Stimulated activated naive B cell treated with anti-CD40 and anti-IgM and Interleukin-4, amounts not matched to agents 10 μg/mL and 1 μg/mL and 100 μg/mL, for 72 hours (primary cell): ENCODE data around the gene UGT2B28.
"Not testable (repeated sequence)": the region's sequence is repeated elsewhere in the genome, so short reads cannot be mapped to it uniquely, and the experiment has no call there.

ENCODE experiments used
- ATAC-seq, 2 donors: fragments of 150-1000 bp; cut with Tn5 transposase; replicated peaks; 2 replicates each; pipeline ENCODE4 v1.10.0; 2021; ENCODE audit warnings: moderate library complexity in 1 of 2
- DNase-seq: peaks from one replicate; pipeline ENCODE4 v3.0.0; 2021
- H3K27ac Mint-ChIP-seq: one replicate; pipeline ENCODE4 v1.8.0; 2022; ENCODE audit warnings: mild to moderate bottlenecking, mixed read lengths
- H3K27me3 Mint-ChIP-seq, 2 donors: one replicate each; pipeline ENCODE4 v1.8.0; 2022; ENCODE audit warnings: mixed read lengths in 2 of 2
- H3K36me3 Mint-ChIP-seq, 2 donors: one replicate each; pipeline ENCODE4 v1.8.0; 2022; ENCODE audit warnings: mixed read lengths in 2 of 2, mild to moderate bottlenecking in 1 of 2
- H3K4me1 Mint-ChIP-seq, 2 donors: one replicate each; pipeline ENCODE4 v1.8.0; 2022; ENCODE audit warnings: mixed read lengths in 2 of 2, mild to moderate bottlenecking in 1 of 2
- H3K4me3 Mint-ChIP-seq, 2 donors: one replicate each; pipeline ENCODE4 v1.8.0; 2022; ENCODE audit warnings: mild to moderate bottlenecking in 2 of 2, mixed read lengths in 2 of 2, moderate library complexity in 1 of 2
- H3K9me3 Mint-ChIP-seq, 2 donors: one replicate each; pipeline ENCODE4 v1.8.0; 2022; ENCODE audit warnings: mixed read lengths in 2 of 2, mild to moderate bottlenecking in 1 of 2

Gene UGT2B28

DNA sequence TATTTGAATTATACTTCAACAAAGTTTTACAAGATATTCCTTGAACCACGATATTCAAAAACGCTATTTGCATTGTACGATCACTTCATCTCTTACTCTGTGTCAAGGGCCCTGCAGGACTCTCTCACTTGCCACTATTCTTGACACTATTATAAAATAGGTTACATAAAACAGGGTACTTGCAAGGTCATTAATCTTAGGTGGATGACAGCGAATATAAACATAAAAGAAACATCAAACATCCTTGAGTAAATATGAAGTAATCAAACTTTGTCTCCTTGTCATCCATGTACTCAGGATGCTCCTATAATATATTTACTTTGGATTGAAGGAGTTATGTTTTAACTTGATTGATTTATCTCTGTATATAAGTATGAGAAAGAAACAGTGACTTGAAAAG is at the start of gene UGT2B28:
Gene UGT2B28, plus strand, starts transcription at position 395 of the 400 bp plus-strand sequence. CDS start 26 bp downstream, outside the sequence.
- not testable (repeated sequence) for H3K4me1 Mint-ChIP-seq, DNase-seq, H3K36me3 Mint-ChIP-seq, H3K27me3 Mint-ChIP-seq, H3K27ac Mint-ChIP-seq, H3K4me3 Mint-ChIP-seq, H3K9me3 Mint-ChIP-seq, ATAC-seq

DNA sequence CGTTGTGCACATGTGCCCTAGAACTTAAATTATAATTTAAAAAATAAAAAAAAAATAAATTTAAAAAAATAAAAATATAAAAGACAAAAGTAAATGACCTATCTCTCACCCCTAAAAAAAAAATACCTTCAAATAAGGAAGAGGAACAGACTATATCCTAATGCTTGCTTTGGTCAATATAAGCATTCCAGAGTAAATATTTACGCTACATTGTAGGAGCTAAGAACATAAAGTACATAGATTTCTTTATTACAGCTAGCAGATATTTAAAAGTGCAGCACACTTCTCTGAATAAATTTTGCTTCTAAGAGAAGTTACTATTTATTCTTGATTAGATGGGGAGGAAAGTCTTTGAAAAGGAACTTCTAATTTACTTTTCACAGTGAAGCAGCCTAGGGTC is 41.2 kb upstream of the UGT2B28 start:
- H3K27ac Mint-ChIP-seq: no peak overlapping the region
- H3K36me3 Mint-ChIP-seq: no peaks in the 10 kb centered on the region

DNA sequence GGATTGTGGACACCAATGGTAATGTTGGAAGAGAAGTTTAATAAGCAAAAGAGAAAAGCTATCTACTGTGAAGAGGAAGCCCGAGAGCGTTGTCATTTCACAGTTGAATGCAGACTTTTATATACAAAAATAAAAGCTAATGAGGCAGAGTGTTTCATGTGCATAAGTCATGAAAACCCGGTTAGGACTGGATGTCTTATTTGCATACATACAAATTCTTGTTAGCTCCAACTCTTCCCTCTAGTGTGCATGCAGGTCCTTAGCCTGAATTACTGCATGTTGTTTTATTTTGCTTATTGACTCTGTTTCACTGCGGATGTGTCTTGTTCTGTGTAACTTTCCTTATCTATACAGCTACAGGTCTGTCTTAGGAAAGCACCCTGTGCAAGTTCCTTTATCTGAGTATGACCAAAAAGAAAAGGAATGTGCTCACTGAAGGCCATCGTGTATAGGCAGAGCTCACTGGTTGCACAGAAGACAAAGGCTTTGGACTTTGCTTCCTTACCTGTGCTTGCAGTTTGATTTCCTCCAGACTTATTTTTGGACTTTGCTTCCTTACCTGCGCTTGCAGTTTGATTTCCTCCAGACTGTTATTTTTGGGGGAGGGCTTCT is 40.6 kb upstream of the UGT2B28 start:
- Mint-ChIP-seq H3K27ac (no peak overlapping the region), H3K4me1 (no peaks in the 10 kb centered on the region), H3K4me3 (no peak overlapping the region), H3K36me3 (no peaks in the 10 kb centered on the region), H3K27me3 (no peaks in the 10 kb centered on the region), H3K9me3 (peaks cover 4 to 15% of the 10 kb centered on the region in 2 donors)
- no peak for ATAC-seq
- DNase-seq: no peak

More for the DNA sequence above, 41.2 kb upstream of the UGT2B28 start:
- H3K9me3 Mint-ChIP-seq: peaks cover 5 to 15% of the 10 kb centered on the region in 2 donors
- no peak overlapping the region for H3K4me3 Mint-ChIP-seq
- H3K27me3 Mint-ChIP-seq: no peaks in the 10 kb centered on the region
- DNase-seq (no peak), ATAC-seq (no peak)
- H3K4me1 Mint-ChIP-seq: no peaks in the 10 kb centered on the region

DNA sequence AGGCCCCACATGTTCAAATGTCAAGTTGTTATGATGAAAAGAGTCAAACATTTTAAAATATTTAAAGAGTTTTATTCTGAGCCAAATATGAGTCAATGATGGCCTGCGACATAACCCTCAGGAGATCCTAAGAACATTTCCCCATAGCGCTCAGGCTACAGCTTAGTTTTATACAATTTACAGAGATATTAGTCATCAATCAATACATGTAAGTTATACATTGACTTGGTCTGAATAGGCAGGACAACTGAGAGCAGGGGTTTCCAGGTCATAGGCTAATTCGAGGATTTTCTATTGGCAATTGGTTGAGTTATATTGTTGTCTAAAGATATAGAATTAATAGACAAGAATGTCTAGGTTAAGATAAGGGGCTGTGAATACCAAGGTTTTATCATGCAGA is 39.5 kb upstream of the UGT2B28 start:
- peaks cover 2 to 17% of the 10 kb centered on the region in 2 donors for H3K9me3 Mint-ChIP-seq
- not testable (repeated sequence) for H3K4me1 Mint-ChIP-seq, DNase-seq, H3K27ac Mint-ChIP-seq, H3K36me3 Mint-ChIP-seq, H3K4me3 Mint-ChIP-seq, H3K27me3 Mint-ChIP-seq, ATAC-seq

DNA sequence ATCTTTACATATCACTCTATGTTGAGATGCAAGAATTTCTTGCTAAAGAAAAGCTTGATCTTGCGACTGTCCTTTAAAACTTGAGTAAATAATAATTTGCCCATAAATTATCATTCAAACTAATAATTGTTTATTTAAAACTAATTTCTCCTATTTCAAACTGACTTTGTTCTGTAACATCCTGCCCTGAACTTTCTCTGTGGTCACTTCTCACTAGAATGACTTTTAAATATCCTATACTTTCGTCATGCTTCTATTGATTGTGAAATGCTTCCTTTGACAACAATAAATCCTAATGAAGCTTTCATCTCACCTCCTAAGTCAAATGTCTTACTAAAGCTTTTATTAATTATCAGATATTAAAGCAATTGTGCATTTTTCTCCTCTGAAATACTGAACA is 38.5 kb upstream of the UGT2B28 start:
- peaks cover 11 to 22% of the 10 kb centered on the region in 2 donors for H3K9me3 Mint-ChIP-seq
- H3K27me3 Mint-ChIP-seq, DNase-seq, H3K4me1 Mint-ChIP-seq, H3K4me3 Mint-ChIP-seq, H3K36me3 Mint-ChIP-seq, H3K27ac Mint-ChIP-seq, ATAC-seq: not testable (repeated sequence)

DNA sequence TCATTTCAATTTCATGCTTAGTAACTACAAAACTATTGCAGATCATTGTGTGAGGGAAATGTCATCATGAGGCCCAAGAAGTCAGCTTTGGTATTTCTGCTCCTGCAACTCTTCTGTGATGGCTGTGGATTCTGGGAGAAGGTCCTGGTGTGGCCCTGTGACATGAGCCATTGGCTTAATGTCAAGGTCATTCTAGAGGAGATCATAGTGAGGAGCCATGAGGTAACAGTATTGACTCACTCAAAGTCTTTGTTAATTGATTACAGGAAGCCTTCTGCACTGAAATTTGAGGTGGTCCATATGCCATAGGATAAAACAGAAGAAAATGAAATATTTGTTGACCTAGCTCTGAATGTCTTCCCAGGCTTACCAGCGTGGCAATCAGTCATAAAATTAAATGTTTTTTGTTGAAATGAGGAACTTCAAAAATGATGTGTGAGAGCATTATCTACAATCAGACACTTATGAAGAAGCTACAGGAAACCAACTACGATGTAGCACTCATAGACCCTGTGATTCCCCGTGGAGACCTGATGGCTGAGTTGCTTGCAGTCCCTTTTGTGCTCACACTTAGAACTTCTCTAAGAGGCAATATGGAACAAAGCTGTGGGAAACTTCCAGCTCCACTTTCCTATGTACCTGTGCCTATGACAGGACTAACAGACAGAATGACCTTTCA is 37.6 kb upstream of the UGT2B28 start:
- peaks cover 11 to 23% of the 10 kb centered on the region in 2 donors for H3K9me3 Mint-ChIP-seq
- not testable (repeated sequence) for H3K36me3 Mint-ChIP-seq, H3K4me3 Mint-ChIP-seq

DNA sequence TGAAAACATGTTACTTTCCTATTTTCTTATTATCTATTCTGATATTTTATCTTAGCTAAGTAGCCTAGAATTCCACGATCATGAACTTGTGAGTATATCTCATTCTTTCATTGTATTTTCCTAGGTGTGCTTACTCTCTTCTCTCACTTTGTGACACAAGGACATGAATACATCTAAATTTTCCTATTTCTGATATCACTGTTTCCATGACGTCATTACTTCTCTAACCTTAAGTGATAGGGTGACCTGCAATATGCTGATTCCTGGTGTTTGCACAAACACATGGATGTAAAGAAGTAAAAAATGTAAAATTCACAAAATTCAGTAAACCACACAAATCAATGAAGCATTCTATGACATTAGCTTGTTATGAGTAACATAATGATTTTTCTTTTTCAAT is 29.4 kb upstream of the UGT2B28 start:
- H3K4me3 Mint-ChIP-seq, ATAC-seq, H3K27ac Mint-ChIP-seq, H3K36me3 Mint-ChIP-seq, H3K4me1 Mint-ChIP-seq, H3K9me3 Mint-ChIP-seq, H3K27me3 Mint-ChIP-seq, DNase-seq: not testable (repeated sequence)

More for the DNA sequence above, 37.6 kb upstream of the UGT2B28 start:
- DNase-seq, H3K27ac Mint-ChIP-seq, H3K27me3 Mint-ChIP-seq, H3K4me1 Mint-ChIP-seq, ATAC-seq: not testable (repeated sequence)

DNA sequence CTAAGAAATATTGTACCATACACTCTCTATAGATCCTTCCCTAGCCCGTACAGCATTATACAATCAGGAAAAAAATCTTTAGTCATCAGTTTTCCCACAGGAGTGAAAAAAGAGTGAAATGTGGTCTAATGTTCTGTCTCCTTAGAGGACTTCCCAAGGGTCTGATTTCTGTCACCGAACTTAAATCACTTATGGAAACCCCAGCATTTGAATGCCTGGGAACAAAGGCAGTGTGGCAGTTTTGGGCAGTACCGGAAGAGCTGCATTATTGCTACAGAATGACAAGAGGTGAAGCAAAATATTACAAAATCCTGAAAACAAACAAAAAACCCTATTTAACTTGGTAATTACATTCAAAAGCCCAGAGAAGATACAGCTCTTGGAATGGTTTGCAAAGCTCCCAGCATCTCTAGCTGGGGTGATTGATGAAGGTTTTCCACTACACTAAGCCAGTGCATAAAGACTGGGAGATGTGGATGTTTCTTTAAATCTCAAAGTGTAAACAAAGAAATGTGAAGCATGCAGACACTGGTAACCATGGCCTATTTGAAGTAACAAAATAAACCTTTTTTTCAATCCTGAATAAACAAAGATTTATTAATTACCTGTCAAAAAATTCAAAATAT is 27.0 kb upstream of the UGT2B28 start:
- not testable (repeated sequence) for H3K9me3 Mint-ChIP-seq, H3K27me3 Mint-ChIP-seq, H3K4me3 Mint-ChIP-seq, H3K4me1 Mint-ChIP-seq, ATAC-seq, H3K36me3 Mint-ChIP-seq, DNase-seq, H3K27ac Mint-ChIP-seq

DNA sequence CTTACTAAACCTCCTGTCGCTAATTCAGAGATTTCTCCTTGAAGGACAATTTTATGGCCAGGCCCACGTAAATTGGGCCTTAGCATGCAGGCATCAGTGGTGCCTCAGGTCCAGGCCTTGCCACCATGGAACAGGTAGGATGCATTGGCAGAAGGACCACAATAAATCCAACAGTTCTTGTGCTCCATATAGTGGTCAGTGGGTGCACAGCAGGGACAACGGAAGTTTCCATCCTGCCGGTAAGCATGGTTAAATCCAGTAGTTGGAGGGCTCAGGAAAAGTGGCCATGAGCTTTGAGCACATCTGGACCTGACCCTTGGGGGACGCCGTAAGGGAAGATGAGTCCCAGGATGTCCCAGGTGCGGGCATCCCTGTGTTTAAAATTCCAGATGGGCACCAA is 11.7 kb upstream of the UGT2B28 start:
- H3K9me3 Mint-ChIP-seq, H3K27ac Mint-ChIP-seq, H3K27me3 Mint-ChIP-seq, DNase-seq, H3K4me1 Mint-ChIP-seq, ATAC-seq, H3K4me3 Mint-ChIP-seq, H3K36me3 Mint-ChIP-seq: not testable (repeated sequence)

DNA sequence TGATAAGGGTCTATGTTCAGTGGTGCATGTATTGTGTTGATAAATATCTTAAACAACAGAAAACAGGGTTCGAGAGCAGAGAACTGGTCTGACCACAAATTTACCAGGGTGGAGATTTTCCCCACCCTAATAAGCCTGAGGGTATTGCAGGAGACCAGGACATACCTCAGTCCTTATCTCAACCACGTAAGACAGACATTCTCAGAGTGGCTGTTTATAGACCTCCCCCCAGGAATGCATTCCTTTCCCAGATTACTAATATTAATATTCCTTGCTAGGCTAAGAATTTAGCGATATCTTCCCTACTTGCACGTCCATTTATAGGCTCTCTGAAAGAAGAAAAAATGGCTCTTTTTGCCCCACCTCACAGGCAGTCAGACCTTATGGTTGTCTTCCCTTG is 16.1 kb downstream of the UGT2B28 start:
- H3K36me3 Mint-ChIP-seq, H3K4me1 Mint-ChIP-seq, DNase-seq, H3K27me3 Mint-ChIP-seq, H3K4me3 Mint-ChIP-seq, H3K27ac Mint-ChIP-seq, ATAC-seq, H3K9me3 Mint-ChIP-seq: not testable (repeated sequence)

DNA sequence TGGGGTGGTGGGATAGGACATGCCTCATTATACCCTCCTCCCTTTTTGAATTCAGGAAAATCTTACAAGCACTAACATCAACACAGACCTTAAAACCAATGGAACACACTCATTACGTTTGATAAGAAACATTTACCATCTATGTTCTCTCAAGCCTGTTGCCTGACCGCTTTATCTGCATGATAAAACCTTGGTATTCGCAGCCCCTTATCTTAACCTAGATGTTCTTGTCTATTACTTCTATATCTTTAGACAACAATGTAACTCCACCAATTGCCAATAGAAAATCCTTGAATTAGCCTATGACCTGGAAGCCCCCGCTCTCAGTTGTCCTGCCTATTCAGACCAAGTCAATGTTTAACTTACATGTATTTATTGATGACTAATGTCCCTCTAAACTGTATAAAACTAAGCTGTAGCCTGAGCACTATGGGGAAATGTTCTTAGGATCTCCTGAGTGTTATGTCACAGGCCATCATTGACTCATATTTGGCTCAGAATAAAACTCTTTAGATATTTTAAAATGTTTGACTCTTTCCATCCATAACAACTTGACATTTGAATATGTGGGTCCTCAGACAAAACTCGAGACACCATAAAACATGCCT is 28.3 kb downstream of the UGT2B28 start:
- not testable (repeated sequence) for DNase-seq, H3K36me3 Mint-ChIP-seq, H3K27ac Mint-ChIP-seq, ATAC-seq, H3K9me3 Mint-ChIP-seq, H3K4me1 Mint-ChIP-seq, H3K4me3 Mint-ChIP-seq, H3K27me3 Mint-ChIP-seq

DNA sequence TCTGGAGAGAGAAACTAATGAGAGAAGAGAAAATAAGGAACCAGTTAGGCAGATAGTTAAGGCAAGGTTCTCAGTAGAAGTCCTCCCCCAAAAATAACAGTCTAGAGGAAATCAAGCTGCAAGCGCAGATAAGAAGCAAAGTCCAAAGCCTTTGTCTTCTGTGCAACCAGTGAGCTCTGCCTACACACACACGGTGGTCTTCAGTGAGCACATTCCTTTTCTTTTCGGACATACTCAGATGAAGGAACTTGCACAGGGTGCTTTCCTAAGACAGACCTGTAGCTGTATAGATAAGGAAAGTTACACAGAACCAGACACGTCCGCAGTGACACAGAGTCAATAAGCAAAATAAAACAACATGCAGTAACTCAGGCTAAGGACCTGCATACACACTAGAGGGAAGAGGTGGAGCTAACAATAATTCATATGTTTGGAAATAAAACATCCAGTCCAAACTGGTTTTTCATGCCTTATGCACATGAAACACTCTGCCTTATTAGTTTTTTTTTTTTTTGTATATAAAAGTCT is 29.3 kb downstream of the UGT2B28 start:
- not testable (repeated sequence) for DNase-seq, H3K27ac Mint-ChIP-seq, H3K9me3 Mint-ChIP-seq, H3K27me3 Mint-ChIP-seq, H3K4me1 Mint-ChIP-seq, H3K4me3 Mint-ChIP-seq, ATAC-seq, H3K36me3 Mint-ChIP-seq

DNA sequence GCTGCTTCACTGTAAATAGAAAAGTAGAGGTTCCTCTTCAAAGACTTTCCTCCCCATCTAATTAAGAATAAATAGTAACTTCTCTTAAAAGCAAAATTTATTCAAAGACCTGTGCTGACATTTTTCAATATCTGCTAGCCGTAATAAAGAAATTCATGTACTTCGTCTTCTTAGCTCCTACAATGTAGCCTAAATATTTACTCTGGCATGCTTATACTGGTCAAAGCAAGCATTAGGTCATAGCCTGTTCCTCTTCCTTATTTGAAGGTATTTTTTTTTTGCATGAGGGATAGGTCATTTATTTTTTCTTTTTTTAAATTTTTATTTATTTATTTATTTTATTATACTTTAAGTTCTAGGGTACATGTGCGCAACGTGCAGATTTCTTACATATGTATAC is 30.0 kb downstream of the UGT2B28 start:
- not testable (repeated sequence) for H3K27ac Mint-ChIP-seq

DNA sequence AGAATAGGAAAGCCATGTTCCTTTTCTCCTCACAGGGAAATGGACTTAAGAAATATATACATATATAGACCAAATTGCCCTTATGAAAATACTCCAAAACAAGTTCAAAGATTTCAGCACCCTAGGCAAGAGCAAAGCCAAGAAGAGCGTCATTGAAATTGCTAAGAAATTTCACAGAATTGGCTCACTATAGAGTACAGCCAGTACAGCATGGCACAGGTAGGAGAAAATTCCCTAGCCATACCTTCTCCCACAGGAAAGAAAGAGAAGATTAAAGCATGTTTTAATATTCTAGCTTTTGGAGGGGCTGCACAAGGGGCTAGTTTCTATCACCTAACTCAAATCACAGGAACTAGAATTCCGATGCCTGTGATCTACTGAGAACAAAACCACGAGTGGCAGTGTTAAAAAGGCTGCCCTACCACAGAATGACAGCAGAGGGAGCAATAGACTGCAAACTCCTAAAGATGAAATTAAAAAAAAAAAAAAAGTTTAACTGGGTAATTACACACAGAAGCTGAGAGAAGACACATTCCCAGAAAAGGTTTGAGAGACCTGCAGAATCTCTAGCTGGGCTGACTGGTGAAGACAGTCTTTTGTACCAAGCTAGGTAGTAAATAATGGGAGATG is 37.5 kb downstream of the UGT2B28 start:
- H3K4me3 Mint-ChIP-seq, H3K36me3 Mint-ChIP-seq, H3K4me1 Mint-ChIP-seq, H3K27ac Mint-ChIP-seq, H3K27me3 Mint-ChIP-seq, H3K9me3 Mint-ChIP-seq: not testable (repeated sequence)
- DNase-seq (peak; percentile 4), ATAC-seq (peak in 1 of 2 donors; percentile 47)

More for the DNA sequence above, 30.0 kb downstream of the UGT2B28 start:
- not testable (repeated sequence) for H3K36me3 Mint-ChIP-seq, ATAC-seq, H3K9me3 Mint-ChIP-seq, H3K4me3 Mint-ChIP-seq, H3K4me1 Mint-ChIP-seq, H3K27me3 Mint-ChIP-seq, DNase-seq
